ENCODE measurements around the gene OR10H3.

DNA sequence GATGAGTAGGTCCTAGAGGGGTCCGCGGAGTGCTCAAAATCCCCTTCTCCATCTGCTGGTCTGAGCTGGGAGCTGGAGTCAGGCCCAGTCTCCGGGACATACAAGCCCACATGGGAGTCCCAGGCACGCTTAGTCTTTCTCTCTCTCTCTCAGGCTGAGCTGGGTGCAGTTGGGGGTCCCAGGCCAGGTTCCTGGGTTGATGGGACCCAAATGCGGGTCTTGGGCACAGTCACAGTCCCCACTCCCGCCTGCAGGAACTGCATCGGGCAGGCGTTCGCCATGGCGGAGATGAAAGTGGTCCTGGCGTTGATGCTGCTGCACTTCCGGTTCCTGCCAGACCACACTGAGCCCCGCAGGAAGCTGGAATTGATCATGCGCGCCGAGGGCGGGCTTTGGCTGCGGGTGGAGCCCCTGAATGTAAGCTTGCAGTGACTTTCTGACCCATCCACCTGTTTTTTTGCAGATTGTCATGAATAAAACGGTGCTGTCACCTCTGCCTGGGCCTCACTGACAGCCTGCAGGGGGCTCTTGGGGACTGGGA, 41.1 kb upstream of the OR10H3 start:
- no peak for TF ChIP-seq ELF4 (IDR thresholded peaks at IDR 0.05)
- no peak for TF ChIP-seq SP1 (IDR thresholded peaks at IDR 0.05)
- no peak for TF ChIP-seq FOXK2 (IDR thresholded peaks at IDR 0.05)
- TF ChIP-seq BHLHE40 (IDR thresholded peaks at IDR 0.05; ENCODE audit: borderline replicate concordance) = no peak
- TF ChIP-seq PKNOX1 (IDR thresholded peaks at IDR 0.05) = no peak
- TF ChIP-seq SUZ12 (IDR thresholded peaks at IDR 0.05) = no peak
